Lower lobe of right lung (tissue), 2 donors: ENCODE measurements around the gene MED12. TPM values are rescaled to one million over a fixed set of nuclear protein-coding genes. Genes with fewer than 3 reads are reported as not detected.

Experiments used
- ATAC-seq, 2 donors: fragments of 200-7000 bp; cut with Tn5 transposase; one replicate each; pipeline ENCODE4 v1.9.1; 2020 to 2022; ENCODE audit warnings: mild to moderate bottlenecking in 2 of 2, moderate library complexity in 2 of 2
- DNase-seq: peaks from one replicate; pipeline ENCODE4 v3.0.0-alpha.2; 2020
- H3K27ac ChIP-seq: fragments of 200-600 bp; one replicate; pipeline ENCODE4 v1.8.0; 2022
- H3K27me3 ChIP-seq: fragments of 200-600 bp; one replicate; pipeline ENCODE4 v1.8.0; 2022; ENCODE audit warnings: low read depth
- H3K36me3 ChIP-seq: fragments of 200-600 bp; one replicate; pipeline ENCODE4 v1.8.0; 2022; ENCODE audit warnings: mild to moderate bottlenecking
- H3K4me1 ChIP-seq: fragments of 200-600 bp; one replicate; pipeline ENCODE4 v1.8.0; 2022
- H3K4me3 ChIP-seq: fragments of 200-600 bp; one replicate; pipeline ENCODE4 v1.8.0; 2022; ENCODE audit warnings: mild to moderate bottlenecking
- H3K9me3 ChIP-seq: fragments of 200-600 bp; one replicate; pipeline ENCODE4 v1.8.0; 2022
- intact Hi-C: fragments of 100-400 bp; cut with DNase I; formaldehyde crosslinking; loops from one replicate; pipeline ENCODE4 v1.11.0; 2022
- total RNA-seq: library from RNA; stranded (reverse); fragmentation: NEBNext Ultra II Directional; extraction: Animal tissue kit (Norgen Biotek cat#: 25700); gene quantifications from one replicate; pipeline ENCODE4 v1.2.1, GENCODE V29; 2021
- TF ChIP-seq, protein P1 (sequence below): fragments of 200-600 bp; IDR thresholded peaks from one replicate; pipeline ENCODE4 v1.8.0; 2022; ENCODE audit warnings: antibody characterized with exemption, mild to moderate bottlenecking
- donor health status: DM: no; HTN: yes; CAD: no; lungs with severe emphysema.

Gene MED12
- total RNA-seq, 1 donor from 2014 or later, result 48.4 TPM

DNA sequence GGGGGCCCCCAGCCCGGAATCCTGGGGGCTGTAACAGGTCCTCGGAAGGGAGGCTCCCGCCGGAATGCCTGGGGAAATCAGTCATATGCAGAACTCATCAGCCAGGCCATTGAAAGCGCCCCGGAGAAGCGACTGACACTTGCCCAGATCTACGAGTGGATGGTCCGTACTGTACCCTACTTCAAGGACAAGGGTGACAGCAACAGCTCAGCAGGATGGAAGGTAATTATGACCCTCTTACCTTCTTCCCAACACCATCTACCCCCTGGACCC lies 21.7 kb upstream of the MED12 start:
- Histone ChIP-seq H3K9me3 (no peaks in the 10 kb centered on the region), H3K4me3 (peak overlapping the region; percentile 65), H3K27me3 (no peaks in the 10 kb centered on the region), H3K27ac (no peak overlapping the region), H3K4me1 (peaks cover 10% of the 10 kb centered on the region), H3K36me3 (no peaks in the 10 kb centered on the region)
- DNase-seq (no peak), ATAC-seq (no peak)
- intact Hi-C loops, result no loop called here
- TF ChIP-seq, protein P1, sequence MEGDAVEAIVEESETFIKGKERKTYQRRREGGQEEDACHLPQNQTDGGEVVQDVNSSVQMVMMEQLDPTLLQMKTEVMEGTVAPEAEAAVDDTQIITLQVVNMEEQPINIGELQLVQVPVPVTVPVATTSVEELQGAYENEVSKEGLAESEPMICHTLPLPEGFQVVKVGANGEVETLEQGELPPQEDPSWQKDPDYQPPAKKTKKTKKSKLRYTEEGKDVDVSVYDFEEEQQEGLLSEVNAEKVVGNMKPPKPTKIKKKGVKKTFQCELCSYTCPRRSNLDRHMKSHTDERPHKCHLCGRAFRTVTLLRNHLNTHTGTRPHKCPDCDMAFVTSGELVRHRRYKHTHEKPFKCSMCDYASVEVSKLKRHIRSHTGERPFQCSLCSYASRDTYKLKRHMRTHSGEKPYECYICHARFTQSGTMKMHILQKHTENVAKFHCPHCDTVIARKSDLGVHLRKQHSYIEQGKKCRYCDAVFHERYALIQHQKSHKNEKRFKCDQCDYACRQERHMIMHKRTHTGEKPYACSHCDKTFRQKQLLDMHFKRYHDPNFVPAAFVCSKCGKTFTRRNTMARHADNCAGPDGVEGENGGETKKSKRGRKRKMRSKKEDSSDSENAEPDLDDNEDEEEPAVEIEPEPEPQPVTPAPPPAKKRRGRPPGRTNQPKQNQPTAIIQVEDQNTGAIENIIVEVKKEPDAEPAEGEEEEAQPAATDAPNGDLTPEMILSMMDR, result no peak

DNA sequence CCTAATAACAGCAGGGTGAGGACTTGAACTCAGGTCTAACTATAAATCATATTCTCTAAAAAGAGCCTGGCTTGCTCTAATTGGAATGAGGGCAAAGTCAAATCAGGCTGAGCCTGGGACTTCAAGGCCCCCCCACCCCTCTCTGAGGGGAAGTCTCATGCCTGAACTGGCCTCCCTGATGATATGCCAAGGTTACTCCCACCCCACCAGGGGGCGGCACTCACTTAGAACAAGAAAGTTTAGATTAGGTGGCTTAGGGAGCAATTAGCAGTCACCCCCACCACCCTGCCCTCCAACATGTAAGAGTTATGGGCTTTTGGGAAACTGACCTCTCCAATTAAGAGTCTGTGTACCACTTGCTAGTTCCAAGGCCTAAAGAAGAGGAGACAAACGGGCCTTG lies 20.1 kb upstream of the MED12 start:
- H3K36me3 ChIP-seq, result no peaks in the 10 kb centered on the region
- peak; percentile 67 for DNase-seq
- no peaks in the 10 kb centered on the region for H3K27me3 ChIP-seq
- H3K4me1 ChIP-seq, result peaks cover 10% of the 10 kb centered on the region
- ATAC-seq, result peak in 1 of 2 donors; percentile 60
- no peak overlapping the region for H3K27ac ChIP-seq
- intact Hi-C loops, result no loop called here
- no peaks in the 10 kb centered on the region for H3K9me3 ChIP-seq
- H3K4me3 ChIP-seq, result no peak overlapping the region
- TF ChIP-seq, protein P1, result peak; percentile 55

DNA sequence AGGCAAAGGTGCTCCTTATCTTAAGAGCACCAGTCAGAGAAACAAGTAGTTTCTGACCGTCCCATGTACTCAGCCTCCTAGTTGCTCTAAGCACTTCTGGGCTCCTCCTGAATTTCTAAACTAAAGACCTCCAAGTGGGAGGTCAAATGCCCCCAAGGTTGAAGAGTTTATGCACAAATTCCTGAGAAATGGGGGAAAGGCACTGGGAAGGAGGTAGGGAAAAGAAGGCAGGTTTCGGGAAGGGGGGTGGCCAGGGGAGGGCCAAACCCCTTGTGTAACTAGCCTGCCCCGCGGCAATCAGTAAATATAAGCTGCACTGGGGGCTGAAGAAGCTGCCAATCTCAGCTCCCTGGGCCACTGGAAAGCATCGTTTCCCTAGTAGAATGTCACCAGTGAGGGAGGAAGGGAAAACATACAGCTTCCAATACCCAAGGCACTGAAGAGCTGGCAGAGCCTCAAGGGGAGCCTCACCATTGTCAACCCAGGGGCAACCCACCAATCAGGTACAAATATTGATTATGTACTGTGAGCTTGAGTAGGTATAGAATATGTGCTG lies 19.4 kb upstream of the MED12 start:
- Histone ChIP-seq H3K27me3 (no peaks in the 10 kb centered on the region), H3K4me3 (no peak overlapping the region)
- DNase-seq, result no peak

DNA sequence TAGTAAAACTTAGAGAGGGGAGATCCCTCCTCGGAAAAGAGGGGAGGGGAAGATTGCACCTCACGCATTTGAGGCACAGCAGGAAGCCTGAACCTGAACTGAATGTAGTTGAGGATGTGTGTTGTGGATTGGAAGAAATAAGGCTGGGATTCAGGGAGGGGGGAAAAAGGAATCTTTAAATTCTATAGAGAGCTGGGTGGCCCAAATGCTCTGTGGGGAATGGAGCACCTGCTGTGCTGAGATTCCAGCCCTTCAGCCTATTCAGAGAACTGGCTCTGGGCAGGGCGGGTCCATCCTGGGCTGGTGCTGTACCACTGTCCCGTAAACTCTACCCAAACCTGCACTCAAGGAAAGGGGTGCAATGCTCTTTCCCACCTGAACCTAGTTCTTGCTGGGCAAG lies 18.7 kb upstream of the MED12 start:
- ATAC-seq (no peak), DNase-seq (no peak)
- no peak overlapping the region for H3K27ac ChIP-seq
- H3K4me1 ChIP-seq, result peaks cover 10% of the 10 kb centered on the region
- TF ChIP-seq, protein P1, result no peak
- no peaks in the 10 kb centered on the region for H3K9me3 ChIP-seq
- intact Hi-C loops, result no loop called here
- no peaks in the 10 kb centered on the region for H3K27me3 ChIP-seq
- no peak overlapping the region for H3K4me3 ChIP-seq
- H3K36me3 ChIP-seq, result no peaks in the 10 kb centered on the region

More for the DNA sequence above, 19.4 kb upstream of the MED12 start:
- Histone ChIP-seq H3K27ac (no peak overlapping the region), H3K4me1 (peaks cover 10% of the 10 kb centered on the region), H3K9me3 (no peaks in the 10 kb centered on the region), H3K36me3 (no peaks in the 10 kb centered on the region)
- intact Hi-C loops, result no loop called here
- TF ChIP-seq, protein P1, result no peak
- ATAC-seq, result no peak

DNA sequence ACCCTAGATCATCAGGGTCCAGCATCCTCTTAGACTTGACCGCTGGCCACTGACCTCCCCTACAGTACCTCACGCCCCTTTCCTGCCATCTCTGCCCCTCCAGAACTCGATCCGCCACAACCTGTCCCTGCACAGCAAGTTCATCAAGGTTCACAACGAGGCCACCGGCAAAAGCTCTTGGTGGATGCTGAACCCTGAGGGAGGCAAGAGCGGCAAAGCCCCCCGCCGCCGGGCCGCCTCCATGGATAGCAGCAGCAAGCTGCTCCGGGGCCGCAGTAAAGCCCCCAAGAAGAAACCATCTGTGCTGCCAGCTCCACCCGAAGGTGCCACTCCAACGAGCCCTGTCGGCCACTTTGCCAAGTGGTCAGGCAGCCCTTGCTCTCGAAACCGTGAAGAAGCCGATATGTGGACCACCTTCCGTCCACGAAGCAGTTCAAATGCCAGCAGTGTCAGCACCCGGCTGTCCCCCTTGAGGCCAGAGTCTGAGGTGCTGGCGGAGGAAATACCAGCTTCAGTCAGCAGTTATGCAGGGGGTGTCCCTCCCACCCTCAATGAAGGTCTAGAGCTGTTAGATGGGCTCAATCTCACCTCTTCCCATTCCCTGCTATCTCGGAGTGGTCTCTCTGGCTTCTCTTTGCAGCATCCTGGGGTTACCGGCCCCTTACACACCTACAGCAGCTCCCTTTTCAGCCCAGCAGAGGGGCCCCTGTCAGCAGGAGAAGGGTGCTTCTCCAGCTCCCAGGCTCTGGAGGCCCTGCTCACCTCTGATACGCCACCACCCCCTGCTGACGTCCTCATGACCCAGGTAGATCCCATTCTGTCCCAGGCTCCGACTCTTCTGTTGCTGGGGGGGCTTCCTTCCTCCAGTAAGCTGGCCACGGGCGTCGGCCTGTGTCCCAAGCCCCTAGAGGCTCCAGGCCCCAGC lies 17.6 kb upstream of the MED12 start:
- Histone ChIP-seq H3K27ac (no peak overlapping the region), H3K4me1 (peaks cover 10% of the 10 kb centered on the region), H3K27me3 (no peaks in the 10 kb centered on the region), H3K36me3 (no peaks in the 10 kb centered on the region), H3K4me3 (no peak overlapping the region), H3K9me3 (no peaks in the 10 kb centered on the region)
- TF ChIP-seq, protein P1, result no peak
- DNase-seq (no peak), ATAC-seq (no peak)
- intact Hi-C loops, result no loop called here
